GM19467 (cell line): Measurements from ENCODE around the gene VEGFA.

Experiments used
- ATAC-seq: cut with Tn5 transposase; IDR thresholded peaks from one replicate; pipeline ENCODE4 v1.9.1; 2021; ENCODE audit warnings: mild to moderate bottlenecking, moderate library complexity; ENCODE audit not compliant: unreplicated experiment

VEGFA gene

DNA sequence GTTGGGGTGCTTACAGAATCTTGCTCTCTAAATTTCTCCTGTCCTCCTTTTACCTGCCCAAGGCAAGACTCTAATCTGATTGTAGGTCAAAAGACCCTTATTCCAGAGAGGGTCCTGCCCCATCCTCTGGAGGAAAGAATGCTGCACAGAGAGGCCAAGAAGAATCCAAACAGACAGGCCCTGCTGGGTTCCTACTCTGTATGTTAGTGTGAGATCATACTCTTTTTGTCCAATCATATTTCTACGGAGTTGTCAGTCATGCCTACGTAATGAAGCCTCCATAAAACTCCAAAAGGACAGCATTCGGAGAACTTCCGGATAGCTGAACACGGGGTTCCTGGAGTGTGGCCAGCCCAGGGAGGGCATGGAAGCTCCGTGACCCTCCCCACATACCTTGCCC is 50.5 kb downstream of the VEGFA start:
- ATAC-seq = no peak

DNA sequence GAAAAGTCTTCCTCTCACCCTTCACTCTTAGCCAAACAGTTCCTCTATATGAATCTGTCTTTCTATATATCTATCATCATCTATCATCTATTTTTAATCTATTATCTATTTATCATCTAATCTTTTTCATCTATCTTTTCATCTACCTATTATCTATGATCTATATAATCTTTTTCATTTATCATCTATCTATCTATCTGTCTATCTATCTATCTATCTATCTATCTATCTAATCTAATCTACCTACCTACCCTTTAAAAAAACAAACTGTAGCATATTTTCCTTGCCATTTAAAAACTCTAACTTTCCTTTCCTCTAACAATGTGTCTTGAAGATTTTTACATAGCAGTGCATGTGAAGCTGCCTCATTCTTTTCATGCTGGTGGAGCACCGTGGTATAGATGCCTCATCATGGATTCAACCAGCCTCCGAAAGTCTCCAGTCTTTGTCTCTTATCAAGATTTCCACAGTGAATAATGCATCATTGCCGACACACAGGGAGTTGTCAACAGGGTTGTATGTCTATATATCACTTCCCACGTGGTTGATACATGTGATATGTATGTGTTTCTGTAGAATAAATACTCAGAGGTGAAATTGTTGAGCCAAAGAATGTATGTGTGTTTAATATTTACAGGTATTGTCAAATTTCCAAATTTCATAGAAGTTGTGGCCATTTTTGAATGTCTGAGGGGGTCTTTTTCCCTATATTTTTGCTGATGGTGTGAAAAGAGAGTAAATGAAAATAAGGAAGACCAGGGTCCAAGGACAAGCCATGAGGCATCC is 51.3 kb downstream of the VEGFA start:
- ATAC-seq = no peak

GRCh38 chr6:43823390-43823789 is 53.4 kb downstream of the VEGFA start:
- no peak for ATAC-seq

- no peak for ATAC-seq
Measured at GRCh38 chr6:43823879-43824702, 54.1 kb downstream of the VEGFA start.

DNA sequence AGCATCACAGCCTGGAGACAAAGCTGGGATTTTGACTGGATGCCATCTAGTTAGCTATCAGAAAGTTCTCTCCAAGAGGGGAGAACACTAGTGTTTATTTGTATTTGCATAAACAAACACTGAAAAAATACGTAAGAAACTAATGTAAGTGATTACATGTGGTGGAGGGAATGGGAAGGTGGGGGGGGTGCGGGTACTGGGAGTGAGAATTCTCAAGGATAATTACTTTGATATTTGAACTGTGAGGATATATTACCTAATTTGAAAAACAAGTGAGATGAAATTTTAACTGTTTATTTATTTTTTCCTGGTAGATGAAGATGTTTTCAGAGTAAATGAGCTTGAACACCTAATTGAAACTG is 54.7 kb downstream of the VEGFA start:
- ATAC-seq = no peak

DNA sequence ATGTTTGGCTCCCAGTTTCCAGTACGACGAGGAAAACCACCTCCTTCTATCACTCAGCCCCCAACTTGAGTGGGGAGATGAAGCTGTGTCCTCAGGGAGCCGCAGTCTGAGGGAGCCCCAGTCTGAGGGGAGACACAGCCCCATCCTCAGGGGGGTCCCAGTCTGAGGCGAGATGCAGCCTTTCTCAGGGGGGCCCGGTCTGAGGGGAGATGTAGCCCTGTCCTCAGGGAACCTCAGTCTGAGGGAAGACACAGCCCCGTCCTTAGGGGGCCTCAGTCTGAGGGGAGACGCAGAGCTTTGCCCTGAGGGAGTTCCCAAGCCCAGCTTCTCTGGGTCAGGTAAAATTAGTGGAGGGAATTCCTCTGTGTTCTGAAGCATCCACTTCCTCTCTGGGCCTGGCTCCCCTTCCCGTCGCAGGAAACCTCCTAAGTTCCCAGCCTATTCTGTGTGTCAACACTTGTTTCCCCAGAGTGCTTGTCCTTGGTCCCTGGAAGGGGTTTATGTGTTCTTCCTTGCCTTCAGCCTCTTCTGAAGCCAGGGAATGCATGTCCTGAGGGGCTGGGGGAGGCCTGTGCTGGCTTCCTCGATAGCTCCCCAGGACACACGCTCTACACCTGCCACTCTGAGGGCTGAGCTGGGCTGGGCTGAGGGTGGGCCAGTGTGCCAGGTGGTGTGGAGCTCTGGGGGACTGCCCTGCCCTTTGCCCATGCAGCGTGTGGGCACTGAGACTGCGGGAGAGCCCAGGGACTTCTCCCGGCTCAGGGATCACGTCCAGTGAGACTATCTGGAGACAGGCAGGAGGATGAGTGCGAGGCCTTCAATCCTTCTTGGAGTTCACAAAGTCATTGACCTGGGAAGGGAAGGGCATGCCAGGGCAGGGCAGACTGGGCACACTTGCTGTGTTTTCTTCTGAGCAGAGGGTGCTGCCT is 55.4 kb downstream of the VEGFA start:
- no peak for ATAC-seq

DNA sequence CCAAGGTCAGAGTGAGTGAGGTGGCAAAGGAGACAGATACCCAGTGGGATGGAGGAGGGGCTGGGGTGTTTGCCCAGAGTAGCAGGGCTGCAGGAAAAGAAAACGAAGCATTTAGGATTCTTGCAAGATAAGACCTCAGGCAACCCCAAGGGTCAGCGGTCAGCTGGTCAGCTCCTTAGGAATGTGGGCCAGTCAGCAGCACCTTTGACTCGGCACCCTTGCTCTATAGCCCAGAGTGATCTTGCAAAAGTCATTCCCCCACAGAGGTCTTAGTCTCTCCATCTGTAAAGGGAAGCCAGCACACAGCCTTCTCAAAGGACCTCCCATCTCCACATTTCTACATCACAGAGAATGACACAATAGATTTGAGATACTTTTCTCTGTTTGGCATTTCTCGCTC is 56.7 kb downstream of the VEGFA start:
- ATAC-seq = no peak

DNA sequence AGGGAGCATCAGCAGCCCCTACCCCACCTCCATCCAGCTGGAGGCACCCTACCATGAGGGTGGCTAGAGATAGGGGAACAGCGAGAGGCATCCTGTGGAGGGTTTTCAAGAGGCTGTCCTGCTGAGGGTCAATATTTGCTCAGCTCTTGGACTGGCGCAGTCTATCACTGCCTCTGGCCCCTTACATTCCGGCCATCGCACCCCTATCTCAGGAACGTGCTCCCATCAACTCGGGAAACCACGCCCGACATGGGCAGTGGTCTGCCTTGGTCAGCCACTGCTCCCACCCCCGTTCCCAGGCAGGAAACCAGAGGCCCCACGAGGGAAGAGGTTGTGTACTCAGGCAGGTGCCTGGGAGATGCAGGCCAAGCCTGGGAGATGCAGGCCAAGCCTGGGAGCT is 57.9 kb downstream of the VEGFA start:
- no peak for ATAC-seq

DNA sequence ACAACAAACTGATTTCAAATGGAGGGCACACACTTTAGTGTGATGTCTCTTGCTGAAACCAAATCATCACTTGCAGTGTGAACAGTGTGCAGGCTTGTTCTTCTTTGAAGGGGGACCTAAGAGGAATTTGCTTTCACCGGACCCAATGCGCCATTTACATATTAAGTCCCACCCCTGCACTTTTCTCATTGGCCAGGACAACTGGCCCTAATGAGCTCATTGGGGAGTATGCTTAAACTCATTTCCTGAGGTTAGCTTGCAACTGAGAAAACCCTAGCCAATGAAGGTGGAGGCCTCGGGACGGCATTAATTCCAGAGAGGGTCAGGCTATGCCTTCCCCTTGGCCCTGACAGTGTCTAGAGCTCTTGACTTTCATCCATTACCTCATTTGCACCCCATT is 58.7 kb downstream of the VEGFA start:
- no peak for ATAC-seq

DNA sequence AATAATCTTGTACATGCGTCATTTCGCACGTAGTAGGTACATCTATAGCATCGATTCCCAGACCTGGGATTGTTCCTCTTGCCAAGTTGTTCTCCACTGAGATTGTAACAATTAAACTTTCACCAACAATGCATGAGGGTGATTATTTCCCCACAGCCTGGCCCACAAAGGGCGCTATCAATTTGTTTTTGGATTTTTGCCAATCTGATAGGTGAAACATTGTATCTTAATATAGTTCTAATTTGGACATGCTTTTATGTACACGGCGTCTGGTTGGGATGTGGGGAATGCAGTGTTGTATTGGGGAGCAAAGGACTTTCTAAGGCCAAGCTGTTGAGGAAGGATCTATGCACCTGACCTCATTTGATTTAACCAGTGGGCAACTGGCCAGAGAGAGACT is 59.5 kb downstream of the VEGFA start:
- ATAC-seq = no peak

DNA sequence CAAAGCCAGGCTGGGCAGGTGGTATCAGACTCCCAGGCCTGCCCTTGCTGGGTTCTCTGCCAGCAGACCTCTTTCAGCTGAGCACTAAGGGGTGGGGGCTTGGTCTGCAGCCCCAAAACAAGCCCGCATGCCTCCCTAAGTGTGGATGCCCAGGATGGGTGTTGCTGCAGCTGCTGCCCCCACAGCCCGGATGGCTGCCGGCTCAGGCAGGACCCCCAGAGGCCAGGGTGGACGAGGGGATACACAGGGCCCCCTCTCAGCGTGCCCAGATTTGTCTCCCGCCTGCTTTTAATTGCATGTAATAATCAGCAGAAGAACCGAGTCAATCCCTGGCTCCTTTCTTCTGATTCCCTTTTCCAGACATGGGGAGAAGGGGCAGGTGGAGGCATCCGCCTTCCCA is 60.8 kb downstream of the VEGFA start:
- ATAC-seq = no peak

GRCh38 chr6:43831191-43831590 is 61.2 kb downstream of the VEGFA start:
- ATAC-seq = no peak

DNA sequence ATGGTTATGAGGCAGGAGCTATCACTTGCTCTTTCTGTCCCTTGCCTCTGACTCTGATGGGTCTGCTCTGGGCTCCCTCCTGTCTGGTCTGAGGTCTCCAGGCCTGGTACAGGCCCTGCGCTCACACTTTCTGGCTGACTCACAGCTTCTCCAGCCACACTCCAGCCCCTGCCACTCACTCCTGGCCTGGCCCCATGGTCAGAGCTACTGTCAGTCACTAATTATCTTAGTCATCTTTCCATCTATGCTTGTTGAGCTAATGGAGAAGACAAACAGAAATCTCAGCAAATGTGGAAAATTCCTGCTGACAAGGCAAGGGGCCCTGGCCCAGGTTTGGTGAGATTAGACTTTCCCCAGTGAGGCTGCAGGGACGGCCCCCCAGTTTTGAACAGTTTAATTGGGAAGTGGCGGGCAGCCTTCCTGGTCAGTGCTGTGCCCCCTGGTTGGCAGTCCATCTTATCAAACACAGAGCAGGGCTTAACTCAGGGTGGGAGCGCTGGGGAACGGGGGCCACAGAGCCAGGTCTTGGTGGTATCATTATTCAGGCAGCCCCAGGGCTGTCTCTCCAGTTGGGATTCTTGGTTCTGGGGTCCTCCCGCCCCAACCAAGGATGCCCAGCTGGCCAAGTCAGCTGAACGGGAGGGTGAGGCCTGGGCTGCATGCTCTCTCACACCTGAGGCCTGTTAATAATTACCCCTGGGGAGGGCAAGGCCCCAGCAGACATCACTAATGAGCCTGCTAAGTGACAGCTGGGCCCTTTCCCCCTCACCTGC is 63.4 kb downstream of the VEGFA start:
- no peak for ATAC-seq

DNA sequence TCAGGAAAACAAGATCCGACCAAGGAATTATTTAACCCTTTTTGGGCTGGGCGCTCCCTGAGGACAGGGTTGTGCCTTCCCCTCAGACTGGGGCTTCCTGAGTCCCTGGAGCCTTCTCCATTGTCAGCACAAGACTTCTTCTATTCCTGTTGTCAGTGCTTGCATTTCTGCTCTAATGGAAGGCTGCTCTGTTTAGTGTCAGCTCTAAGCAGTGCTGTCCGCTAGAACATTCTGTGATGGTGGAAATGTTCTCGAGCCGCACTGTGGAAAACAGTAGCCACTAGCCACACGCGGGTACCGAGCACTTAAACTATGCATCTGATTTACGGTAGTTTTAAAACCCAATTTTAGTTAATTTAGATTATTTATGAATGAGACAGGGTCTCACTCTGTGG is 64.0 kb downstream of the VEGFA start:
- ATAC-seq = no peak

GRCh38 chr6:43834528-43835155 is 64.6 kb downstream of the VEGFA start:
- ATAC-seq = no peak

DNA sequence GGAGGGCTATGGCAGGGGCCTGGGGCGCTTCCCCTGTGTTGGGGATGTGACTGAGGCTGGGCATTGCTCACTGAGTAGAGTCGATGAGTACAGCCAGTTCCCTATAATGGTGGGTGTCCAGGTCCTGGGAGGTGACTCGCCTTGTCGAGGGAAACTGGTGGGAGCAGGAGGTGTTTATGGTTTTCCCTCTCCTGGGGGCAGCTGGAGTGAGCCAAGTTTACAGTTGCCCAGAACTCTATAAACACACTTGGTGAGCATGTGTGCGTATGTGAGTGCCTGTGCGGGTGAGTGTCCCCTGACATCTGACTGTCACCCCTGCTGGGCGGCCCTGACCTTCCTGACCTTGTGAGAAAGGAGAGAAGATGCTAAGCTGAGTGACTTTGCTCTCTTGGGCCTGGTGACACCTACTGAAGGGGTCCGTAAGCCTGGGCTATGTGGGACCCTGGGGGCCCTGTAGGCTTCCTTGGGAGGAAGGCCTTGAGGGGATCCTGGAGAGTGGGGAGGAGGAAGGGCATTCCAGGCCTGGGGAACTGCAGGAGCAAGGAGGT is 65.9 kb downstream of the VEGFA start:
- no peak for ATAC-seq
